Right lung (tissue), 5 donors: ENCODE data around the gene PRKCQ. TPM values are rescaled to one million over a fixed set of nuclear protein-coding genes. Genes with fewer than 3 reads are reported as not detected.

Source experiments
- DNase-seq, 2 donors: peaks; one replicate each; pipeline ENCODE4 v3.0.0-alpha.2; 2013
- polyA plus RNA-seq, 5 donors: library from polyadenylated mRNA; unstranded; fragments of 120-200 nt; gene quantifications; one replicate each; pipeline versions ENCODE4 v1.2.1 to v1.2.3, GENCODE V29; 2013; ENCODE audit warnings: inconsistent platforms in 1 of 5, low replicate concordance in 1 of 5; ENCODE audit not compliant: insufficient read length in 5 of 5, insufficient read depth in 1 of 5

Gene PRKCQ
- polyA plus RNA-seq, 5 donors, result 5.3 to 6.9 (median 6.2) TPM

- no peak for DNase-seq
These were observed 54.4 kb downstream of the PRKCQ start for GRCh38 chr10:6525599-6526165.

GRCh38 chr10:6522230-6522629 is 57.8 kb downstream of the PRKCQ start:
- DNase-seq, result no peak

GRCh38 chr10:6520138-6520537 is 59.9 kb downstream of the PRKCQ start:
- DNase-seq, result no peak

DNA sequence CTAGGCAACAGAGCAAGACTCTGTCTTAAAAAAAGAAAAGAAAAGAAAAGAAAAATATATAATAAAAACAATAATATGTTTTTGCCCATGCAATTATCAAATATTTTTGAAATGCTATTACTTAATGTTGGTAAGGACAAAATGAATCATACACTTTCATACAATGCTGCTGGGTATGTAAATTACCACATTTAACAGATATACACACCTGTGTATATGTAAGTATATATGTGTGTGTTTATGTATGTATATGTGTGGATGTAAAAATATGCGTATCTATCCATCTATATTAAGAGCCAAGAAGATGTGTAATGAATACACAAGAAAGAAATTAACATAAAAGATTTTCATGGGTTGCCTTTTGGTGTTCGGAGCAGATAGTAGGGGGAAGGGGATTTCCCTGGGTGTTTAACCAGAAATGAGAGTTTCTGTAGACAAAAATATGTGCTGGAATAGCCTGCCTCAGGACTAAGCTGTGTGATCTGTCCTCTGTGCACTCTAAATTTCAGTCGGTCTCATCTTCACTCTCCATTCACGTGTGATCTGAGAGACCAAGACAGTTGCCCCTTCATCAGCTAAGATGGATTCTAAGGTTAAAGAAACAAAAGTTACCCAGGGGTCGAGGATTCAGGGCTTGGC is 61.2 kb downstream of the PRKCQ start:
- no peak for DNase-seq

GRCh38 chr10:6516929-6517284 is 63.2 kb downstream of the PRKCQ start:
- no peak for DNase-seq

DNA sequence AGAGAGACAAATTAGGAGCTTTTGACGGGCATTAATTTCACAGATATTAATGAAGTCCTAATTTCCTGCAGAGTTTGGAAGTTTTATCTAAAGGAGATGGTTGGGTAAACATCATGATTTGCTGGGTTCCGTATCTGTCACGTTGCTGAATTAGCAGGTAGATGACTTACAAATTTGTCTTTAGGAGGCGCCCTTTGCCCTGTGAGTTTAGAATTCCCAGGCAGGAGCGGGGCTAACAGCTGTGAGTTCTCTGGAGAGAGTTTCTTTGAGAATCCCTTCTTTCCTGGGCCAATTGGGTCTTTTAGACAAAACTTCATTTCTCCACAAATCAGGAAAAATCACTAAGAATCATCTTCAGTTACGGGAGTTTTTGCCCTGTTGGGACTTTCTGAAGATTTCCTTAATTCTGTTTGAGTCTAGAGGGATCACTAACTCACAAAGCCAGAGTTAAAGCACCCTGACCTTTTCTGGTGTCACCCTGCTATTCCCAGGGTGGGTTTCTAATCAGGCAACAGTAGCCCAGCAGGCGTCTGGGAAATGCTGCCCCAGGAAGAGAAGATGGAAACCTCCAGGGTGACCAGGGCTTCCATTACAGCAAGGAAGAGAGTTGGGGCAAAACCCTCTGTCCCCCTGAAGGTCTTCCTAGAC is 63.7 kb downstream of the PRKCQ start:
- DNase-seq, result no peak

DNA sequence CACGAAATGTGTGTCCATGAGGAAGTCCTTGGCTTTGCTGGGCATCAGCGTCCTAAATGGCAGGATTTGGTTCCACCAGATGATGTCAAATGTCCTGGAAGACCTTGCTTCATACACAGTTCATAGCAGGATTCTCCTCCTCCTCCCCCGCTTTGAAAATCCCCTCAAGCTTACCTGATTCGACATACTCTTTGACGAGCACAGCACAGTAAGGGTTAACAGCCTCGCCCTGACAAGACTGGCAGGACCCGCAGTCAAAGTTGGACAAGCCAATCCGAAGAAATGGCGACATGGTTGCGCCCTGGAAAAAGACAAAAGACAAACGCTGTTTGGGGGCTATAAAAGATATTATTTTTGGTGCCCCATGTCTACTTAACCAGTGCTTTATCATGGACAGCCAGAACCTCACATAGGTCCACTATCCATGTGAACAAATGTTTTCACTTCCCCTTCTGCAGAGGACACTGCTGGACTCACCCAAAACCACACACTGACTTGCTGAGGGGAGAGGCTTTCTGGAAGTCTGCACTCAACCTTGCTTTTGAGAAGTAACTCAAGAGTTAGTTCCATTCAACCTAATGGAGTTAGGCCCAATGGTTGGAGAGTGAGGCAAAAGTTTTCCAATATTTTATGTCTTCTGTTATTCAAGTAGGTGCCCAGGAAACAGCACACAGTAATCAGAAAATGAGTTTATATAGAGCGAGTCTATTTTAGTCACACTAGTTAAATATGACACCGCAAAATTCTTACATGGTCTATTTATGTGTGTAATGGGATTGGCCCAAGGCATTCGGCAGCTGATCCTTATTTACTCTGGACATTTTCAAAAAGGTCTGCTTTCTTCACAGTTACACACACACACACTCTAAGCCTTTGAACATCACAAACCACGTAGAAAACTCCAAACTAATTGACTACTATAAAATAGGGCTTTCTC is 65.0 kb downstream of the PRKCQ start:
- DNase-seq, result no peak

DNA sequence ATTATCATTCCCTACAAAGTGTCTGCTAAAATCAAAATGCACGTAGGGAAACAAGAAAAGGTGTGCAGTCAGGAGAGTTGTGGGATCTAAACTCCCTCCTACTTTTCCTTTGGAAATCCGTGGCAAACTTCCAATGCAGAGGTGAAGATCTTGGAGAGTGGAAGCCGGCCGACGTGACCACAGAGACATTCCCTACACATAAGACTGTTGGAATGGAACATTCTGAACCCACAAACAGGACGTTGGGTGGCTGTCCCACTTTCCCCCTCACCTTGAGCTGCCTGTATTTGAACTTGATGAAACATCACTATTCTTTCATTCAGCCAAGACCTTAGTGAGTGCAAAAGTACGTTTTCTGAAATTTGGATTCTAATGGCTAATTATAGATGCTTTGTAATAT is 65.9 kb downstream of the PRKCQ start:
- DNase-seq, result no peak

GRCh38 chr10:6513476-6513875 is 66.6 kb downstream of the PRKCQ start:
- no peak for DNase-seq

- DNase-seq, result no peak
These were observed 67.9 kb downstream of the PRKCQ start for GRCh38 chr10:6512182-6512581.

DNA sequence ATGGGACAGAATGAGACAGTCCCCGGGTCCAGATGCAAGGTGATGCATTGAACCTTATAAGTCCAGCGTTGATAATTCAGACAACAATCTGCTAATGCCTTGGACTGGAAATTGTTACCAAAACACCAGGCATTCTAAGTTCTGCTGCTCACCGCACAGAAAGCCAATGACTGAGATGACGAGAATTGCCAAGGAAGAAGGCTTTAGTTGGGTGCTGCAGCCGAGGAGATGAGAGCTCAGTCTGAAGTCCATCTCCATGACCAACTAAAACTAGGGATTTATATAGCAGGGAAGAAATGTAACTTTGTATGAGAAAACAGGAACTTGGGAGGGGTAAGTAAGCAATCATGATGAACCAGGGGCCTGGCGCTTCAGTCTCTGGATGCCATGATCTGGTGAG is 68.7 kb downstream of the PRKCQ start:
- no peak for DNase-seq

GRCh38 chr10:6507311-6507710 is 72.8 kb downstream of the PRKCQ start:
- DNase-seq, result no peak

GRCh38 chr10:6505300-6505699 is 74.8 kb downstream of the PRKCQ start:
- no peak for DNase-seq

- DNase-seq, result no peak
These were observed 75.8 kb downstream of the PRKCQ start for GRCh38 chr10:6504296-6504695.

GRCh38 chr10:6503171-6503570 is 76.9 kb downstream of the PRKCQ start:
- no peak for DNase-seq

DNA sequence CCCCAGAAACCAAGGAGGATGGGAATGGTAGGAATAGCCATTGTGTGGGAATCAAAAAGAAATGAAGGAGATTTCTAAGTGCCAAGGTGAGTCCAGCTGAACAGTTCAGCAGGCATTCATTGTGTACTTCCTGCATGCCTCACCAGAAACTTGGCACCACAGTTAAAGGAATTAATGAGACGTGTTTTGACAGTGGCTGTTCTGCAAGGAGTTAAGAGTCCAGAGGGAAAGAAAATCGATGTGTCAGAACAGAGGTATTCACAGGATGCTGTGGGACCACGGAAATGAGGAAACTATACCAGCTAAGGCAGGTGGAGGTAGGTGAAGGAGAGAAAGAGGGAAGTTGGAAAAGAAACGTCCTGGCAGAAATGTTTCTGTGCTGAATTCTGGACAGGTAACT is 78.1 kb downstream of the PRKCQ start:
- no peak for DNase-seq

DNA sequence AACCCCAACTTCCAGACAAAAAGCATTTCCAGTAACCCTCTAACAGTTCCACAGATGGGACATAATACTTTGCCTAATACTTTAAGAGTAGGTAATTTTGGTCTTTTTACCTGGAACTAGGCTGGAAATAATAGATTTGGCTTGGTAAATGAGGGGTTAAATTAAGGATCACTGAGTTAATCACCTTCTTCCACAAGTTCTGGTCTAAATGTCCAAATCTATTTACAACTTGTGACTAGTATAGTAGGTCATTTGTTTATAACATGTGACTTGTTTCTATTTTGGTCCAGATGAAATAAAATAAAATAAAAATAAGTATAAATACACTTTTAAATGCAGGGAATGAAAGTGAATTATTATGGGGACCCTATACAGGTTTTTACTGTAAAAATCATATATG is 80.1 kb downstream of the PRKCQ start:
- no peak for DNase-seq

DNA sequence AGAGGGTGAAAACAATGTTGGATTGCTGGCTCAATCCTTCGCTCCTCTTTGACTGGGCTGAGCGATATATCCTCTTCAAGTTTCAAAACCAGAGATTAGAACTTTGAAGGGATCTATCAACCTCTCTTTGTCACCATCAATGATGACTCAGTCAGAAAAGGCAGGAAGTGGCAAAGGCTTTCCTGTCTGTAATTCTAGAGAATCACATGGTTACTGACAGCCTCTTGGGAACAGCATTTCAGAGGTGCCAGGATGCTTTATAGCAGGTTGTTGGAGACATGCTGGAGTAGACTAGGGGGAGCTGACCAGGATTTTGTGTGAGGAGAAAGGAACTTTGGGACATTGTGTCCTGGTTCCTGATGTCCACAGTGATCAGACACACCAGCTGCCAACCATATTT is 81.3 kb downstream of the PRKCQ start:
- no peak for DNase-seq

- DNase-seq, result no peak
These were observed 82.5 kb downstream of the PRKCQ start for GRCh38 chr10:6497620-6498019.

DNA sequence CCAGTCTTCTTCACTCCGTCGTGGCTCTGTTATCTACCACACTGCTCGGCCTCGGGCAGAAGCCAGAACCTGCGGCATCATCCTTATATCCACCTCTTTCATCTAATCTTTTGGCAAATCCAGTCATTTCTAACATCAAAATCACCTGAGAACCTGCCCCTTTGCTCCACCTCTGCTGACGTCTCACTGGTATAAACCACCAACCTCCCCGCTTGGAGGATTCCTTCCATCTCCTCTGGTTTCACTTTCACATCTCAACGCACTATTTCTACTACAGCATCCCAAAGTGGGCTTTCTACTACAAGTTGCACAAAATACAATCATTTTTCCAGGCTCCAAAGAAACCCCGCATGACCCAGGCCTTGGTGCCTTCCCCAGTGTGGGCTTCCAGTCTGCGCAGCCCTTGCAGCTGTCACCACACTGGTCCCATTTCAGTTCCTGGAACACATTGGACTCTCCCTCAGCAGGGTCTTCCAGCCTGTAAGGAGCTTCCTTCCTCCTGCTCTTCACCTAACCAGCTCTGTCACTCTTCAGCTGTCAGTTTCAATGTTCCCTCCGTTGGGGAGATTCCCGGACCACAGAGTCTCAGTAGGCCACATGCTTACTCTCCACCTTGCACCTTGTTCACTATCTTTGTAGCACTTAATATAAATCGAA is 85.0 kb downstream of the PRKCQ start:
- no peak for DNase-seq

- DNase-seq, result no peak
These were observed 85.6 kb downstream of the PRKCQ start for GRCh38 chr10:6494442-6494819.
